ENCODE measurements around the gene CHERP. TPM values are rescaled to one million over a fixed set of nuclear protein-coding genes. Genes with fewer than 3 reads are reported as not detected.

CHERP gene
- total and polyA plus RNA-seq, 2 experiments from 2014 or later: 31.6 to 41.2 TPM

DNA sequence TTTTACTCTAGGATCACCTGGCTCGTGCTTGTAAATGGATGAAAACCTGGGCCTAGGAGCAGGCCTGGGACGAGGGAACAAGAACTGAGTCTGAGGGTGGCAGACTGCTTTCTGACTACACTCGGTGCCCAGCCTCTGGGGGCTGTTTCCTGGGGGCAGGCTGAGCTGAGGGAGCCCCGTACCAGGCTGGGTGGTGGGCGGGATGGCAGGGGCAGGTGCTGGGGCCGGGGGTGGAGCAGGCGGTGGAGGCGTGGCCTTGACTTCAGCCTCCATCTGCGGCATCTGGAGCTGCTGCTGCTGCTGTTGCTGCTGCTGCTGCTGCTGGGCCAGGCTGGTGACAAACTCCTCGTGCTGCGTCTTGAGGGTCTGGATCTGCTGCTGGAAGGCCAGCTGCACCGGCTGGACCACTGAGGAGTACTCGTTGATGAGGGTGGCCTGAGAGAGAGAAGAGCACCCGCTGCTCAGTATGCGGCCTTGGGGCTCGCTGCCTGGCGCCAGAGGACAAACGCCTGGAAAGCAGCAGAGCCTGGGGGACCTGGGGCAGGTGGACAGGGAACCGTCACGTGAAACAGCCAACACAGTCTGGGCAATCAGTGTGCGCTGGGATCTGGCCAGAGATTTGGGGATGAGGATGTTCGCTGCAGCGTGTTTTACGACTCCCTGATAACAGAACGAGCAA, 12.6 kb downstream of the CHERP start (continued):
- TF ChIP-seq CREB1 (CRISPR knock-in tag; IDR thresholded peaks at IDR 0.05; ENCODE audit: low read depth): no peak

DNA sequence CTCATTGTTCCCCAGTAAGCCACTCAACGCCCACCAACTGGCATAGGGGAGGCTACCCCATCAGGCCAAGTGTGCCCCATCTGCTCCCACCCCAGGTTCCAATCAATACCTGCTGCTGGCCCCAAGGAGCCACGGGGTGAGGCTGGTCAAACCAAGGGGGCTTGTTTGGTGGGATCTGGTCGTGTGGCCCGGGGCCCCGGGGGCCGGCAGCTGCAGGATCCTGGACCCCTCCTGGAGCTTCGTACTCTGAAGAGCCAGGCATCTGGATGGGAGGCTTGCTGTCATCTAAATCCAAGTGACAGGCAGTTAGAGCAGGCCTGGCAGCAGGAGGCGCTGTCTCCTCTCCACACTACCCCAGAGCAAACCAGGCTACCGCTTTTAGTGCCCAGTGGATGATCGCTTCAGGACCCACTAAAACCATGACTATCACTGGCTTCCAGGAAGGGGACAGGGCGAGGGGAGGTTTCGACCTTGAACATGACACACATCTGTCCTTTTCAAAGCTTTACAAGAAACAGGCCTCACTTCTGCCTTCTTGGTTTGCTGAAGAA, 14.2 kb downstream of the CHERP start:
- Histone ChIP-seq H3K27me3 (ENCODE audit: insufficient read depth) (no peaks in the 10 kb centered on the region), H3F3A (replicated peaks; ENCODE audit: low read depth) (no peaks in the 10 kb centered on the region), H3K4me3 (no peak overlapping the region), H3K27ac (ENCODE audit: low read depth) (no peak overlapping the region), H3K4me2 (no peak overlapping the region), H3K36me3 (ENCODE audit: insufficient read depth) (peaks cover 45% of the 10 kb centered on the region), H4K20me1 (replicated peaks; ENCODE audit: insufficient read depth) (peaks cover 18% of the 10 kb centered on the region), H3K9me2 (ENCODE audit: insufficient read depth) (no peaks in the 10 kb centered on the region), H3K79me2 (replicated peaks; ENCODE audit: insufficient read depth) (no peaks in the 10 kb centered on the region), H3K4me1 (ENCODE audit: insufficient read depth) (no peaks in the 10 kb centered on the region), H2AFZ (no peak overlapping the region)
- no peaks in the 10 kb centered on the region for H3K9me3 Mint-ChIP-seq
- peak; percentile 53 for DNase-seq (ENCODE audit: low spot score)
- H3K4me3 Mint-ChIP-seq: no peak overlapping the region
- TF ChIP-seq ZNF331 (CRISPR knock-in tag; IDR thresholded peaks at IDR 0.05; ENCODE audit: low read depth): no peak
- peak; percentile 66 to 73 for TF ChIP-seq CTCF (conservative IDR thresholded peaks at IDR 0.05; ENCODE audit: low read depth in 2 of 2)
- no peak overlapping the region for H3K27ac Mint-ChIP-seq
- H3K4me1 Mint-ChIP-seq: no peaks in the 10 kb centered on the region
- H3K36me3 Mint-ChIP-seq (ENCODE audit: low read depth): peaks cover 81% of the 10 kb centered on the region
- H3K27me3 Mint-ChIP-seq (ENCODE audit: insufficient read depth, low read depth, poor library complexity): peaks cover 10% of the 10 kb centered on the region
- ATAC-seq: peak; percentile 69

DNA sequence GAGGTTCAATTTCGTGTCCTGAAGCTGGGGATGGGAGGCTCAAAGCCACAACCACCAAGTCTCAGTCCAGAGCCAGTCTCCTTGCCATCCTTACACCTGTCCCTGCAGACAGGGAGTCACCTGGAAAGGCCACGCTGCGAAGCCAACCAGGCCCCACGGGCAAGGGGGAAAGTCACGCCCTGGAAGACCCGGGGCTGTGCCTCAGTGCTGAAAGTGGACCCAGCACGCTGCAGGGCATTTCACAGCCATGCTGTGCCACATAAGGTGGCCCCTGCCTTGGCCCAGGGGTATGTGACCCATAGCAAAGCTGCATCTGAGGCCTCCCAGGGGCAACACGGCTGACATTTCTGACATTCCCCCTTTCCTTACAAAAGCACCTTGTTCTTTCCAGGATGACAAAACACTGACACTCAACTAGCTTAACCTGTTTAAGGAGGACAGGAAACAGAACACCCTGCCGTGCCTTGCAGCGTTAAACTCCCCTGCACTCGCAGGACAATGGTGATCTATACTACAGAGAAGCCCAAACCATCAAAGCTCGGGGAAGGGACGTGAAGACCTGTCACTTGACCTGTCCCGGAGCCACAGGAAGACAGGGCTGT, 14.8 kb downstream of the CHERP start:
- no peaks in the 10 kb centered on the region for H3K9me3 Mint-ChIP-seq
- DNase-seq (ENCODE audit: low spot score): no peak
- Histone ChIP-seq H3K9me2 (ENCODE audit: insufficient read depth) (no peaks in the 10 kb centered on the region), H3K4me3 (no peak overlapping the region), H3F3A (replicated peaks; ENCODE audit: low read depth) (no peaks in the 10 kb centered on the region), H3K4me1 (ENCODE audit: insufficient read depth) (no peaks in the 10 kb centered on the region), H3K79me2 (replicated peaks; ENCODE audit: insufficient read depth) (no peaks in the 10 kb centered on the region), H3K27ac (ENCODE audit: low read depth) (no peak overlapping the region), H2AFZ (no peak overlapping the region), H3K36me3 (ENCODE audit: insufficient read depth) (peaks cover 46% of the 10 kb centered on the region), H4K20me1 (replicated peaks; ENCODE audit: insufficient read depth) (peaks cover 18% of the 10 kb centered on the region), H3K27me3 (ENCODE audit: insufficient read depth) (no peaks in the 10 kb centered on the region), H3K4me2 (no peak overlapping the region)
- H3K27me3 Mint-ChIP-seq (ENCODE audit: insufficient read depth, low read depth, poor library complexity): peaks cover 10% of the 10 kb centered on the region
- ATAC-seq: no peak
- no peaks in the 10 kb centered on the region for H3K4me1 Mint-ChIP-seq
- H3K27ac Mint-ChIP-seq: no peak overlapping the region
- no peak overlapping the region for H3K4me3 Mint-ChIP-seq
- TF ChIP-seq CREB1 (CRISPR knock-in tag; IDR thresholded peaks at IDR 0.05; ENCODE audit: low read depth) (no peak), EZH2 (IDR thresholded peaks at IDR 0.05; ENCODE audit: low read depth, unreplicated experiment) (no peak), STAT1 (IDR thresholded peaks at IDR 0.05; ENCODE audit: unreplicated experiment) (no peak), ZNF331 (CRISPR knock-in tag; IDR thresholded peaks at IDR 0.05; ENCODE audit: low read depth) (no peak), EZH2phosphoT487 (IDR thresholded peaks at IDR 0.05; ENCODE audit: unreplicated experiment) (no peak), NANOG (IDR thresholded peaks at IDR 0.05; ENCODE audit: borderline replicate concordance) (no peak), POLR2AphosphoS5 (IDR thresholded peaks at IDR 0.05; ENCODE audit: low read depth) (no peak), ETS1 (IDR thresholded peaks at IDR 0.05) (no peak), ZNF114 (CRISPR knock-in tag; IDR thresholded peaks at IDR 0.05) (no peak)
- TF ChIP-seq, protein P1, sequence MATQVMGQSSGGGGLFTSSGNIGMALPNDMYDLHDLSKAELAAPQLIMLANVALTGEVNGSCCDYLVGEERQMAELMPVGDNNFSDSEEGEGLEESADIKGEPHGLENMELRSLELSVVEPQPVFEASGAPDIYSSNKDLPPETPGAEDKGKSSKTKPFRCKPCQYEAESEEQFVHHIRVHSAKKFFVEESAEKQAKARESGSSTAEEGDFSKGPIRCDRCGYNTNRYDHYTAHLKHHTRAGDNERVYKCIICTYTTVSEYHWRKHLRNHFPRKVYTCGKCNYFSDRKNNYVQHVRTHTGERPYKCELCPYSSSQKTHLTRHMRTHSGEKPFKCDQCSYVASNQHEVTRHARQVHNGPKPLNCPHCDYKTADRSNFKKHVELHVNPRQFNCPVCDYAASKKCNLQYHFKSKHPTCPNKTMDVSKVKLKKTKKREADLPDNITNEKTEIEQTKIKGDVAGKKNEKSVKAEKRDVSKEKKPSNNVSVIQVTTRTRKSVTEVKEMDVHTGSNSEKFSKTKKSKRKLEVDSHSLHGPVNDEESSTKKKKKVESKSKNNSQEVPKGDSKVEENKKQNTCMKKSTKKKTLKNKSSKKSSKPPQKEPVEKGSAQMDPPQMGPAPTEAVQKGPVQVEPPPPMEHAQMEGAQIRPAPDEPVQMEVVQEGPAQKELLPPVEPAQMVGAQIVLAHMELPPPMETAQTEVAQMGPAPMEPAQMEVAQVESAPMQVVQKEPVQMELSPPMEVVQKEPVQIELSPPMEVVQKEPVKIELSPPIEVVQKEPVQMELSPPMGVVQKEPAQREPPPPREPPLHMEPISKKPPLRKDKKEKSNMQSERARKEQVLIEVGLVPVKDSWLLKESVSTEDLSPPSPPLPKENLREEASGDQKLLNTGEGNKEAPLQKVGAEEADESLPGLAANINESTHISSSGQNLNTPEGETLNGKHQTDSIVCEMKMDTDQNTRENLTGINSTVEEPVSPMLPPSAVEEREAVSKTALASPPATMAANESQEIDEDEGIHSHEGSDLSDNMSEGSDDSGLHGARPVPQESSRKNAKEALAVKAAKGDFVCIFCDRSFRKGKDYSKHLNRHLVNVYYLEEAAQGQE (IDR thresholded peaks at IDR 0.05; ENCODE audit: unreplicated experiment): no peak
- peaks cover 85% of the 10 kb centered on the region for H3K36me3 Mint-ChIP-seq (ENCODE audit: low read depth)

All from GM23338 (cell line).